DMS53 treated with DMSO at 0.1 percent for 48 hours (cell line): ENCODE results near the gene ZIC5.

ENCODE experiments used
- DNase-seq: peaks from one replicate; lab custom pipeline; 2025; ENCODE audit not compliant: unreplicated experiment; lab: John Stamatoyannopoulos, UW

Gene ZIC5

GRCh38 chr13:99987154-99988019 lies 15.8 kb upstream of the ZIC5 start:
- DNase-seq, result no peak

GRCh38 chr13:99986741-99987140 lies 15.2 kb upstream of the ZIC5 start:
- DNase-seq, result no peak

- no peak for DNase-seq
These were observed 14.4 kb upstream of the ZIC5 start for GRCh38 chr13:99985886-99986527.

GRCh38 chr13:99985241-99985874 lies 13.8 kb upstream of the ZIC5 start:
- no peak for DNase-seq

- DNase-seq, result no peak
These were observed 13.1 kb upstream of the ZIC5 start for GRCh38 chr13:99984461-99985240.

- DNase-seq, result no peak
These were observed 12.2 kb upstream of the ZIC5 start for GRCh38 chr13:99983499-99984401.

GRCh38 chr13:99982731-99983498 lies 11.3 kb upstream of the ZIC5 start:
- DNase-seq, result no peak

- DNase-seq, result no peak
These were observed 10.6 kb upstream of the ZIC5 start for GRCh38 chr13:99982036-99982730.

- no peak for DNase-seq
These were observed 10.1 kb upstream of the ZIC5 start, which contains the start of gene ZIC2 for GRCh38 chr13:99981735-99982035. Gene ZIC2, plus strand, starts transcription at chr13:99981784. Its CDS starts 281 bp downstream, at chr13:99982065.

- no peak for DNase-seq
These were observed 9.5 kb upstream of the ZIC5 start for GRCh38 chr13:99980824-99981734.

GRCh38 chr13:99980201-99980823 lies 8.7 kb upstream of the ZIC5 start:
- no peak for DNase-seq

- DNase-seq, result no peak
These were observed 8.1 kb upstream of the ZIC5 start for GRCh38 chr13:99979453-99980200.

- DNase-seq, result no peak
These were observed 7.4 kb upstream of the ZIC5 start for GRCh38 chr13:99978799-99979452.

GRCh38 chr13:99977912-99978798 lies 6.6 kb upstream of the ZIC5 start:
- DNase-seq, result no peak

GRCh38 chr13:99977334-99977911 lies 5.9 kb upstream of the ZIC5 start:
- no peak for DNase-seq
